Nephron (organoid): Measurements from ENCODE around the gene GUF1.

Experiments
- H3K27ac Mint-ChIP-seq, 3 experiments: 2 replicates each; pipeline ENCODE4 v1.8.0; 2020; ENCODE audit warnings: mixed read lengths in 3 of 3, mild to moderate bottlenecking in 2 of 3, moderate library complexity in 1 of 3
- H3K27me3 Mint-ChIP-seq: 2 replicates; pipeline ENCODE4 v1.8.0; 2021; ENCODE audit warnings: low read depth, mild to moderate bottlenecking, moderate library complexity, mixed read lengths
- H3K36me3 Mint-ChIP-seq: 2 replicates; pipeline ENCODE4 v1.8.0; 2020; ENCODE audit warnings: low read depth, mixed read lengths
- H3K4me1 Mint-ChIP-seq: 2 replicates; pipeline ENCODE4 v1.8.0; 2020; ENCODE audit warnings: mixed read lengths
- H3K4me3 Mint-ChIP-seq, 3 experiments: 2 replicates each; pipeline ENCODE4 v1.8.0; 2020; ENCODE audit warnings: mild to moderate bottlenecking in 3 of 3, mixed read lengths in 3 of 3, moderate library complexity in 2 of 3
- H3K9me3 Mint-ChIP-seq: 2 replicates; pipeline ENCODE4 v1.8.0; 2020; ENCODE audit warnings: mixed read lengths
- CTCF ChIP-seq, 3 experiments: fragments of 200-600 bp; sonication (generic); IDR thresholded peaks; one replicate each; pipeline ENCODE4 v1.5.0; 2021; ENCODE audit warnings: antibody characterized with exemption in 3 of 3; ENCODE audit not compliant: unreplicated experiment in 3 of 3

Gene GUF1

GRCh38 chr4:44675366-44675765 lies 2.9 kb upstream of the GUF1 start:
- peaks cover 3% of the 10 kb centered on the region for H3K27me3 Mint-ChIP-seq
- H3K4me3 Mint-ChIP-seq, result no peak overlapping the region
- H3K36me3 Mint-ChIP-seq, result no peaks in the 10 kb centered on the region

GRCh38 chr4:44679060-44679459 lies 840 bp downstream of the GUF1 start:
- H3K4me3 Mint-ChIP-seq, result peak overlapping the region; percentile 95 to 98 (median 97)
- no peaks in the 10 kb centered on the region for H3K9me3 Mint-ChIP-seq
- no peaks in the 10 kb centered on the region for H3K27me3 Mint-ChIP-seq
- H3K36me3 Mint-ChIP-seq, result peaks cover 2% of the 10 kb centered on the region
- H3K27ac Mint-ChIP-seq, result peak overlapping the region; percentile 97 to 99 (median 97)
- no peak for TF ChIP-seq CTCF (IDR thresholded peaks at IDR 0.05; ENCODE audit: unreplicated experiment in 3 of 3)
- peaks cover 29% of the 10 kb centered on the region for H3K4me1 Mint-ChIP-seq

More at GRCh38 chr4:44675366-44675765, 2.9 kb upstream of the GUF1 start:
- H3K4me1 Mint-ChIP-seq, result peaks cover 20% of the 10 kb centered on the region
- no peak for TF ChIP-seq CTCF (IDR thresholded peaks at IDR 0.05; ENCODE audit: unreplicated experiment in 3 of 3)
- no peaks in the 10 kb centered on the region for H3K9me3 Mint-ChIP-seq
- no peak overlapping the region for H3K27ac Mint-ChIP-seq

- H3K36me3 Mint-ChIP-seq, result peaks cover 47% of the 10 kb centered on the region
- TF ChIP-seq CTCF (IDR thresholded peaks at IDR 0.05; ENCODE audit: unreplicated experiment in 3 of 3), result no peak
- no peak overlapping the region for H3K27ac Mint-ChIP-seq
- no peaks in the 10 kb centered on the region for H3K27me3 Mint-ChIP-seq
- peaks cover 14% of the 10 kb centered on the region for H3K4me1 Mint-ChIP-seq
- H3K9me3 Mint-ChIP-seq, result no peaks in the 10 kb centered on the region
- no peak overlapping the region for H3K4me3 Mint-ChIP-seq
These were observed 6.4 kb downstream of the GUF1 start for GRCh38 chr4:44684648-44685047.

GRCh38 chr4:44700427-44700826 lies 22.2 kb downstream of the GUF1 start:
- Mint-ChIP-seq H3K27ac (no peak overlapping the region), H3K4me1 (no peaks in the 10 kb centered on the region), H3K4me3 (no peak overlapping the region), H3K36me3 (peaks cover 53% of the 10 kb centered on the region), H3K9me3 (no peaks in the 10 kb centered on the region), H3K27me3 (no peaks in the 10 kb centered on the region)
- TF ChIP-seq CTCF (IDR thresholded peaks at IDR 0.05; ENCODE audit: unreplicated experiment in 3 of 3), result no peak

- no peak overlapping the region for H3K27ac Mint-ChIP-seq
- peaks cover 50% of the 10 kb centered on the region for H3K36me3 Mint-ChIP-seq
- no peaks in the 10 kb centered on the region for H3K4me1 Mint-ChIP-seq
- H3K4me3 Mint-ChIP-seq, result no peak overlapping the region
- H3K27me3 Mint-ChIP-seq, result no peaks in the 10 kb centered on the region
- H3K9me3 Mint-ChIP-seq, result no peaks in the 10 kb centered on the region
- TF ChIP-seq CTCF (IDR thresholded peaks at IDR 0.05; ENCODE audit: unreplicated experiment in 3 of 3), result no peak
These were observed 22.8 kb downstream of the GUF1 start for GRCh38 chr4:44701037-44701436.

- H3K4me3 Mint-ChIP-seq, result no peak overlapping the region
These were observed 26.5 kb downstream of the GUF1 start for GRCh38 chr4:44704673-44705072.

More at GRCh38 chr4:44704673-44705072, 26.5 kb downstream of the GUF1 start:
- Mint-ChIP-seq H3K27me3 (no peaks in the 10 kb centered on the region), H3K4me1 (no peaks in the 10 kb centered on the region), H3K36me3 (peaks cover 32% of the 10 kb centered on the region), H3K27ac (no peak overlapping the region), H3K9me3 (no peaks in the 10 kb centered on the region)
- no peak for TF ChIP-seq CTCF (IDR thresholded peaks at IDR 0.05; ENCODE audit: unreplicated experiment in 3 of 3)
